ENCODE data around the gene ZNF486.
"Not testable (repeated sequence)": the region's sequence is repeated elsewhere in the genome, so short reads cannot be mapped to it uniquely, and the experiment has no call there.

- not testable (repeated sequence) for TF ChIP-seq CTCF, POLR2A (IDR thresholded peaks at IDR 0.05)
These were observed 48.8 kb upstream of the ZNF486 start for GRCh38 chr19:20118064-20118839.

Measured in esophagus squamous epithelium (tissue), 4 donors.